Left renal pelvis (tissue), 4 donors: ENCODE measurements around the gene ANKRD40CL. TPM values are rescaled to one million over a fixed set of nuclear protein-coding genes. Genes with fewer than 3 reads are reported as not detected.

Experiments
- DNase-seq, 4 donors: peaks; one replicate each; pipeline ENCODE4 v3.0.0-alpha.2; 2013; ENCODE audit warnings: low read depth in 4 of 4, low spot score in 3 of 4
- polyA plus RNA-seq, 4 donors: library from polyadenylated mRNA; unstranded; fragments of 120-200 nt; gene quantifications; one replicate each; pipeline ENCODE4 v1.2.1, GENCODE V29; 2013; ENCODE audit not compliant: insufficient read length in 4 of 4

ANKRD40CL gene
- polyA plus RNA-seq, 4 donors, result 0.17 to 0.60 (median 0.35) TPM; not detected in 1

DNA sequence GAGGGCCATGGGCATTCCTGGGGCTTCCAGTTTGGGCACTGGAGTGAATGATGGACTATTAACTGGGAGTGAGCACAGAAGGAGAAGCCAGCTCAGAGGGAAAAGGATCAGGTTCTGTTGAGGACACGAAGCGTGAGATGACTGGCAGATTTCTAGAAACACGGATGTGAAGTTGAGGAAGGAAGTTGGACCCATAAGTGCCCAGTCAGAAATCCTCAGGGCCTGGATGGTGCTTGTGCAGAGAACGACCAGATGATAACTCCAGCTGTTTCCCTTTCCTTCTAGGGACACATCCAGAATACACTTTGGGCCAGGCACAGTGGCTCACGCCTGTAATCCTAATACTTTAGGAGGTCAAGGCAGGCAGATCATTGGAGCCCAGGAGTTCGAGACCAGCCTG lies 23.3 kb upstream of the ANKRD40CL start:
- no peak for DNase-seq

DNA sequence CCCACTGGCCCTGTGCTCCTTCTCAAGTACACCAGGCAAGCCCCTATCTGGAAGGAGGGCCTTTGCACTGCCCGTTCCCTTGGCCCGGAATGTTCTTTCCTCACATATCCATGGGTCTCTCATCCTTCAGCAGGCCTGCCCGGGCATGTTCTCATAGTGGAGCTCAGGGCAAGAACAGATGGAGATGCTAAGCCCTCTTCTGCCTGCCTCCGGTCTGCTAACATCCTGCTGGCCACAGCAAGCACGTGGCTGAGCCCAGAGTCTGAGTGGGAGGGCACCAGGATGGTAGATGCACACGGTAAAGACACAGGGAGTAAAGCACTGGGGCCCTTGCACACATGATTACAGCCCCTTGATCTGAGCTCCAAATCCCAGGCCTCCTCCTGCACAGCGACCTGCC lies 19.8 kb upstream of the ANKRD40CL start:
- no peak for DNase-seq

- DNase-seq, result no peak
Observed at GRCh38 chr17:50785946-50786570, 18.7 kb upstream of the ANKRD40CL start.

DNA sequence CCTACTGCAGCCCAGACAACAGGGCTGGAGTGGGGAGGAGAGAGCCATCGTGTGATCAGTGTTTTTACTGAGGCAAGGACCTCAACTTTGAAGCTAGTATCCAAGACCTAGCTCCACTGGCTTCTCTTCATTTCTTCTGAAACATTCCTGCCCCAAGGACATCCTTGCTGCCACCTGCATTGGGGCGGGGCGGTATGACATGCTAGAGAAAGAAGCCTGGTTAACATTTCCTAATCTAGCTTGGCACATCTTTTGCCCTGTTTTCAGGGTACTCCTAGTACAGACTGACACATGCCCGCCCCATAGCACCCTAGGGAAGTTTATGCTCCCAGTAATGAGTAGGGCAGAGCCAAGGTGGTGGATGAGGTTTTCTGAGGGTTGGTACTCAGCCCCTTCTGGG lies 17.8 kb upstream of the ANKRD40CL start:
- DNase-seq, result no peak

- no peak for DNase-seq
Observed at GRCh38 chr17:50783905-50784304, 16.6 kb upstream of the ANKRD40CL start.

DNA sequence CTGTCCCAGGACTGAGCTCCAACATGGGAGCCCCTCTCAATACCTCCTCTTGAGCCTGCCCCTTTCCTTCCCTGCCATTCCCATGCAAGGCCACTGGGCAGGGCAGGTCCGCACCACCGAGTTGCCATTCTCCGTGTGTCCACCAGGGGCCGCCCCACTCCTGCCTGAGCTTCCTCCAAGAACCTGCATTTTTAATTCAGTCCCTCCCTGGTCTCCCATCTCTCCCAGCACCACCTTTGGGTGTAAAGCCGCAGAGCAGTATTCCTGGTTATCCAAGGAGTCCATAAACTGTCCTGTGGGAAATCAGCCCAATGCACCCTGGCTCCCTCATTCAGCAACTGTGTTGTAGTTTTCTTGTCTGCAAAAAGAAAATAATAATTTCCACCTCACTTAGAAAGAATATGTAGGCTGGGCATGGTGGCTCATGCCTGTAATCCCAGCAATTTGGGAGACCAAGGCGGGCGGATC lies 15.9 kb upstream of the ANKRD40CL start:
- DNase-seq, result peak; percentile 46 to 68 (median 64)

DNA sequence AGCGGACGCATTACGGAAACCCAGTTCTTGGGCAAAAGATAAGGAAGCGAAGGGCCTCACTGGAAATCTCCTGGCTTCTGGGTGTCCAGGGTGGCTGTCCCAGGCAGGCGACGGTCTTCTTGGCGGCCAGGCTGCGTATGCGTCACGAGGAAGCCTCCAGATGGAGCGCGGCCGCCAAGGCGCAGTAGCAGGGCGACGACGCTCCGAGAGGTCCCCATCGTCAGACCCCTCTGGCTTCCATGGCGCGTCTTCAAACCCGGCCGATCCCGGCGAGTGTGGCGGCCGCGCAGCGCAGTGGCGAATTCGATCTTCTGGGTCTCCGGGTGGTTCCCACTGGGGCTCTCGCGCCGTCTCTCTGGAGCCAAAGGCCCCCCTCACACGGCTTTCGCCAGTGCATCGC lies 13.8 kb upstream of the ANKRD40CL start:
- no peak for DNase-seq

GRCh38 chr17:50779747-50780353 lies 12.5 kb upstream of the ANKRD40CL start:
- DNase-seq, result no peak

DNA sequence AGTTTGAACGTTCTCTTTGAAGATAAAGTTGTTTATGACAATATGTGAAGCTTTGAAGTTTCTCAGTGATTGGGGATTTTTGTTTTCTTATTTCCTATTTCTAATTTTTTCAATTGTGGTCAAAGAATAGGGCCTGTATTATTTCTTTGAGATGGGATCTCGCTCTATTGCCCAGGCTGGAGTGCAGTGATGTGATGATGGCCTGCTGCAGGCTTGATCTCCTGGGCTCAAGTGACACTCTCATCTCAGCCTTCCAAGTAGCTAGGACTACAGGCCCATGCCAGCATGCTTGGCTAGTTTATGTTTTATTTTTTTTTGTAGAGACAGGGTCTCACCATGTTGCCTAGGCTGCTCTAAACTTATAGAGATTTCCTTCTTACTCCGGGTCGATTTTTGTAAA lies 11.7 kb upstream of the ANKRD40CL start:
- no peak for DNase-seq

DNA sequence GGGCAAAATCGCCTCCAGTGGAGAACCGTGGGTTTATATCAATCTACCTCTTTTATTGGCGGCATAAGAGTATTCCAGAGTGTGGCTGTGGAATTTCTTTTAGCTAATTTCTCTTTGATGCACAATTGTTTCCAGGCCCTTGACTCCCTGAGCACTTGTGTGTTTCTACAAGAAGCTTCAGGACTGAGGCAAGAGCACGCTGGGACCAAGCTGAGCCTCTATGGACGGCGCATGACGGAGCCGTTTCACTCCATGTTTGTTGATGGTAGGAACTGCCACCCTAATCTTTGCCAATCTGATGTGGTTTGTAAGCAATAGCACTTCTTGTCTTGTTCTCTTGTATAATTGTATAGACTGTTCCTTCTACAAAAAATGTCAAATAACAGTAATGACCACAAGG lies 11.2 kb upstream of the ANKRD40CL start:
- no peak for DNase-seq

DNA sequence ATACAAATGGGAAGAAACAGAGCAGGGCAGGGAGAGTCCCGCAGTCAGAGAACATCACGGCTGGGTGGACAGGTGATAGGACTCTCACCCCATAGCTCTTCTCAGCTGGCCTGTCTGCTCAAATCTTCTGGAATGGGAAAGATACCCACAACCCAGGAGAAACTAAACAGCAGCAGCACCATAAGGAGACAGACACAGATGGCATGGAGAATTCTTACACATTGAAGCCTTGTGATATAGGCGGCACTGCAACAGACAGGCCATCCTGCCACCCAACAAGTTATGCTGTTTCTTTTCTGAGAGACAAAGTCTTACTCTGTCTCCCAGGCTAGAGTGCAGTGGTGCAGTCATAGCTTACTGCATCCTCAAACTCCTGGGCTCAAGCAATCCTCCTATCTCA lies 8.6 kb upstream of the ANKRD40CL start:
- no peak for DNase-seq

- DNase-seq, result no peak
Observed at GRCh38 chr17:50774225-50774803, 7.0 kb upstream of the ANKRD40CL start.

DNA sequence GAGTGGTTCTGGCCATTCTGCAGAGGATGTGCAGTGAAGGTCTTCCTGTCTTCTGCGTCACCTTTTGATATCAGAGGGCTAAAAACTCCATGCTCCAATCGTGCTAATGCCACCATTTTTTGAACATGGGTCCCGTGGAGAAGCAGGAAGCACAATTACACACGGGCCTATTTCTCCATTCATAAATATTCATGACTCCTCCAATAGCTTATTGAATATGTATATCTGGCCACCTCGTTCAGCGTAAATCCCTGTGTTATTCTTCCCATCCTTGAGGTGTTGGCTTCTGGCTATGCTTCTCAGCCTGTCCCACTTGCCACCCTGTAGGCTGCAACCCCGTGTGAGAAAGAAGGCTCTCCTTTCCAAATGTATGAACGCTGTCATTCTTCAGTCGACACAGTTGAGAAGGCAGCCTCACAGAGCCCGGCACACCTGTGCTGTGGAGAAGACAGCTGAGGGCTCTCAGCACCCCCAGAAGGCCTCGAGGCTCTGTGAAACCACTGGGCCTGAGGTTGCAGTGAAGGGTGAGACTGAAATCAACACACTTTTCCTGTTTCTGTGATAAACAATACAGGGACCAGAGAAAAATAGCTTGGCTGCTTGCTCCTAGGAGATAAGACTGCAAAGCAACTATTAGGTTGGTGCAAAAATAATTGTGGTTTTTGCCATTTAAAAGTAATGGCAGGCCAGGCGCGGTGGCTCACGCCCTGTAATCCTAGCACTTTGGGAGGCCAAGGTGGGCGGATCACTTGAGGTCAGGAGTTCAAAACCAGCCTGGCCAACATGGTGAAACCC lies 4.9 kb upstream of the ANKRD40CL start:
- DNase-seq, result no peak

DNA sequence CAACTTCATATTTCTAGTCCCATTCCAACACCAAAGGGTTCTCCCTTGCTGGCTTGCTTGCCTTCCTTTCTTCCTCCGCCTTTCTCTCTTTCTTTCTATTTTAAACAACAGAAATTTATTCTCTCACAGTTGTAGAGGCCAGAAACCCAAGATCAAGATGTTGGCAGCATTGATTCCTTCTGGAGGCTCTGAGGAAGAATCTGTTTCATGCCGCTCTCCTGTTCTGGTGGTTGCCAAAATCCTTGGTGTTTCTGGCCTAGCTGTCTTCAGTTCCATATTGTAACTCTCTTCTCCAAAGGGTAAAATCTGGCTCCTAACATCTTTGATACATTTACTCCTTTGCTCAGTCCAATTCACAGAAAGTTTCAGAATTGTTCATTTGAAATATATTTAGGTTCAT lies 3.0 kb upstream of the ANKRD40CL start:
- DNase-seq, result no peak

DNA sequence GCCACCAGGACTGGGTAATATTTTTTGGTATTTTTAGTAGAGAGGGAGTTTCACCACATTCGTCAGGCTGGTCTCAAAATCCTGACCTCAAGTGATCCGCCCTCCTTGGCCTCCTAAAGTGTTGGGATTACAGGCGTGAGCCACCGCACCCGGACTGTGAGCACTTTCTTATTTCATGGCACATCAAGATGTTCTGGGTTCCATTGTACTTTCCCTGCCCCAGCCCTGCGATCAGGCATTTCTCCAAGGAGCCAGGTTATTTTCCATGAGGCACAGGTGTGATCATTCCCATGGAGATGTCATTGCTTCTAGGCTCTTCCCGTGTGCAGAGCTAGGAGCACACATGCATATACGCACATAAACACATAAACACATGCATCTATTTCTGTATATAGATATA lies 2.6 kb upstream of the ANKRD40CL start:
- no peak for DNase-seq

DNA sequence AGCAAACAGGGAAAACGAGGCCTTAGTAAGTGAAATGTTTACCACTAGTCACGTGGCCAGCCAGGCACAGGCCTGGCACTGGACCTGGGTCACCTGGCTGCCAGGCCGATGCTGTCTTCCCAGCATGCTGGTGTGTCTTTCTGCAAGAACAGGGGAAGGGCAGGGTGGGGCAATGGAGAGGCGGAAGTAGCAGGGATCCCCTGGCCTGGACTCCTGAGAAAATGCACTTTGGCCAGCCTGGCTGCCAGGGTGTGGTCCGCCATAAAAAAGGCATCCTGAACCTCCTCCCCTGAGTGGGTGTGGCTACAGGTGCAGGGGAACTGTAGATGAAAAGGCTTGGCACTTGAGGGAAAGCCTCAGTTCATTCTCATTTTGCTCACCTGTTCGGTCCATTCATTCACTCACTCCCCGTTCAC lies 1.0 kb upstream of the ANKRD40CL start:
- no peak for DNase-seq

GRCh38 chr17:50767030-50767429 lies 288 bp downstream of the ANKRD40CL start:
- DNase-seq, result no peak

- no peak for DNase-seq
Observed at GRCh38 chr17:50766222-50767023, 895 bp downstream of the ANKRD40CL start.

GRCh38 chr17:50765454-50766221 lies 1.7 kb downstream of the ANKRD40CL start:
- DNase-seq, result no peak

GRCh38 chr17:50764734-50765149 lies 2.6 kb downstream of the ANKRD40CL start:
- no peak for DNase-seq
